GM19397 (cell line): ENCODE results near the gene SLC5A2.
"Not testable (repeated sequence)": the region's sequence is repeated elsewhere in the genome, so short reads cannot be mapped to it uniquely, and the experiment has no call there.

Experiments
- ATAC-seq: cut with Tn5 transposase; IDR thresholded peaks from one replicate; pipeline ENCODE4 v1.9.1; 2021; ENCODE audit warnings: mild to moderate bottlenecking, moderate library complexity; ENCODE audit not compliant: unreplicated experiment

The SLC5A2 gene

DNA sequence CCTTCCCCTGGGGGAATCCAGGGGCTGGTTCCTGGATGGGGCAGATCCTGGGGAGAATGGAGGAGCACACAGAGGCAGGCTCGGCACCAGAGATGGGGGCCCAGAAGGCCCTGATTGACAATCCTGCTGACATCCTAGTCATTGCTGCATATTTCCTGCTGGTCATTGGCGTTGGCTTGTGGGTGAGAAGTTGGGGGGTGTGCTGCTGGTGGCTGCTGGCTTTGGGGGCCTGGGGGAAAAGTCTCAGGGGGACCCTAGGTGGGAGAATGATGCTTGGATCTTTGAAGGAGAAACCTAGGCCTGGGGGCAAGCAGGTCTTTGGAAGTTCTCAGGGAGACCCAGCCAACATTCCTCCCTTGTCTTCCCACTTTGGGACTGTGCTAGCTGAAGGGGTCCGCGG, at the start of gene SLC5A2:
TSS of gene SLC5A2 (plus strand) at position 43 of the 400 bp plus-strand sequence. CDS start at position 57, 14 bp downstream.
- ATAC-seq, result no peak

DNA sequence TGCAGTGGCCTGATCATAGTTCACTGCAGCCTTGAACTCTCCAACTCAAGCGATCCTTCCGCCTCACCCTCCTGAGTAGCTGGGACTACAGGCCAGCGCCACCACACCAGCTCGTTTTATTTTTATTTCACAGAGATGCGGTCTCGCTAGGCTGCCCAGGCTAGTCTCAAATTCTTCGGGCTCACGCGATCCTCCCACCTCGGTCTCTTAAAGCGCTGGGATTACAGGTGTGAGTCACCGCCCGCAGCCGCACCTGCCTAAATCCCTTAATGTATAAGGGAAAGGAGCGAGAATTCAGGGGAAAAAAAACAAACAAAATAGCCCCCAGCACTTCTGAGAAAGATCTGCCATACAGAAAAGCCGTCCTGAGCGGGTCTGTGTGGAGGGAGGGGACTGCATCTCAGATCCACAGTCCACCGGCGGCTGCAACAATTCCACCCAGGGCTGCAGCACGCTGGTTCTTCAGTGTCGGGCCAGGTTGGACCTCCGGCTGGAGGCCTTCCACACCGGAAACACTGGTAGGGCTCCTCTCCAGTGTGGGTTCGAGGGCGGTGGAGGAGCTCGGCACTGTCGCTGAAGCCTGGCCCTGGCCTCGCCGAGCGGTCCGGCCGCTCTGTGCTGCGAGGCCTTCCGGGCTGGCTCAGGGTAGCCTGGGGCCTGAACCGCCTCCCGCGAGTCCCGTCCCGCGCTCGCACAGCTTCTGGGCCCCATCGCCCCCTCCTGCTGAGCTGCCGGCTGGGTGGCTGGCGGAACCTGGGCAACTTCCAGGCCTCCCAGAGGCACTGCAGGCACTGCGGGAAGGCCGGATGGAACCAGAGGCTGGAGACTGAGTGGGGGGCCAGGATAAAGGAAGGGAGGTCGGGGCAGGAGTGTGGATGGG, 47.3 kb upstream of the SLC5A2 start:
- no peak for ATAC-seq

DNA sequence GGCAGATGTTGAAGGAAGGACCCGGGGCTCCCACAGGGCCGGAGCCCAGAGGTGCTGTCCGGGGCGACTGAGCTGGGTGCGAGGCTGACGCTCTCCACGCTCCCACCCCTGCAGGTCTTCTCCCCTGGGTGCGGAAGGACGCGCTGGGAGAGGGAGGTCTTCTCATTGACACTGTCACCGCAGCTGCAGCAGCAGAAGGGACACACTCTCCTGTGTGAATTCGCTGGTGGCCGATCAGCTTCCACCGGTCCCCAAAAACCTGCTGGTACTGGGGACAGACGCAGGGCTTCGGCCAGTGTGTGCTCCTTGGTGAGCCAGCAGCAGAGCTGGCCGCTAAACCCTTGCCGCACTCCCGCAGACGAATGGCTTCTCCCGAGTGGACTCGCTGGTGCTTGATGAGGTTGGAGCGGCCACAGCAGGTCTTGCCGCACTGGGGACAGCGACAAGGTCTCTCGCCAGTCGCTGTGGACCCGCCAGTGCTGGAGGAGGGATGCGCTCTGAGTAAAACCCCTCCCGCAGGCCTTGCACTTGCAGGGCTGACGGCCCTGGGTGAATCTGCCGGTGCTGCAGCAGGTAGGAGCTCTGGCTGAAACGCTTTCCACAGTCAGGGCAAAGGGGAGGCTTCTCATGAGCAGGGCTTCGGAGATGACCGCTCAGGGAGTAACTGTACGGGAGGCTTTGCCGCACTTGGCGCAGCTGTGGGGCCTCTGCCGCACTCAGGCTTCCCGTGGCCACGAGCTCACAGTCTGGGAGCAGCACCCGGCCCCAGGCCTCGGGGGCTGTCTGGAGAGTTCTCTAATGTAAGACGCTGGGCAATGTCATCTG, 46.5 kb upstream of the SLC5A2 start:
- ATAC-seq, result no peak

DNA sequence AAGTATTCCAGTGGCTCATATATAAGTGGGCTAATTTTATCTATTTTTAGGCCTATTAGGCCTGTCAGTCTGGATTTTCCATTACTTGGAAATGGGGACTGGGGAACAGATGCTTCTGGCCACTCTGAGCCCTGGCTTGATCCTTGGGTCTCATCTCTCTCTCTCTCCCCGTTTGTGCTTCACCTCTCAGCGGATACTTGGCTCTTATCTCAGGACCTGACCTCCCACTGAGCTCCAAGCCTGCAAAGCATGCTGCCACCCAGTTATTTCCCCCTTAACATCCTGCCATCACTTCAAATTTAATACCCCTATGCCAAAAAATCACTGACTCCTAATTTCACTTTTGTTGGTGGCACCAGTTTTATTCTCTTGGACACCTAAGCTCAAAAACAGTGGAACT, 44.5 kb upstream of the SLC5A2 start:
- no peak for ATAC-seq

DNA sequence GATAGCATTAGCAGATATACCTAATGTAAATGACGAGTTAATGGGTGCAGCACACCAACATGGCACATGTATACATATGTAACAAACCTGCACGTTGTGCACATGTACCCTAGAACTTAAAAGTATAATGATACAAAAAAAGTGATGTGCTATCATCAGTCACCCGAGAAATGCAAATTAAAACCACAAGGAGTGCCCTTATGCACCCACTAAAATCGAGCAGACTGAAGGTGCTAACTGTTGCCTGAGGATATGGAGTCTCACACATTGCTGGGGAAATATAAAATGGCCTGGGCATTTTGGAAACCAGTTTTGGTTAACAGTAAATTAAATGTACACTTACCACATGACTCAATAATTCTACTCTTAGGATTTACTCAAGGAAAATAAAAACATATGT, 43.9 kb upstream of the SLC5A2 start:
- not testable (repeated sequence) for ATAC-seq

DNA sequence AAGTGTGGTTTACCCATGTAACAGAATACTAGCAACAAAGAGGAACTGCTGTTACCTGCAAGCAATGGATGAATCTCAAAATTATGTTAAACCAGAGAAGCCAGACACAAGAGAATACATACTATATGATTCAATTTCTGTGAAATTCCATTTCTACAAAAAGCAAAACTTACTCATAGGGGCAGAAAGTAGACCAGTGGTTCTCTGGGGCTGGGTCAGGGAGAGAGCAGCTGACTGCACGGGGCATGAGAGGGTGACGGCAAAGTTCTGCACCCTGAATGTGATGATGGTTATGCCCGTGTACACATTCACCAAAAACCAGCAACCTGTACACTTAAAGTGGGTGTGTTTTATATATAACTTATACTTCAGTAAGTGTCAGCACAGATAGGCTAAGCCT, 43.4 kb upstream of the SLC5A2 start:
- no peak for ATAC-seq

DNA sequence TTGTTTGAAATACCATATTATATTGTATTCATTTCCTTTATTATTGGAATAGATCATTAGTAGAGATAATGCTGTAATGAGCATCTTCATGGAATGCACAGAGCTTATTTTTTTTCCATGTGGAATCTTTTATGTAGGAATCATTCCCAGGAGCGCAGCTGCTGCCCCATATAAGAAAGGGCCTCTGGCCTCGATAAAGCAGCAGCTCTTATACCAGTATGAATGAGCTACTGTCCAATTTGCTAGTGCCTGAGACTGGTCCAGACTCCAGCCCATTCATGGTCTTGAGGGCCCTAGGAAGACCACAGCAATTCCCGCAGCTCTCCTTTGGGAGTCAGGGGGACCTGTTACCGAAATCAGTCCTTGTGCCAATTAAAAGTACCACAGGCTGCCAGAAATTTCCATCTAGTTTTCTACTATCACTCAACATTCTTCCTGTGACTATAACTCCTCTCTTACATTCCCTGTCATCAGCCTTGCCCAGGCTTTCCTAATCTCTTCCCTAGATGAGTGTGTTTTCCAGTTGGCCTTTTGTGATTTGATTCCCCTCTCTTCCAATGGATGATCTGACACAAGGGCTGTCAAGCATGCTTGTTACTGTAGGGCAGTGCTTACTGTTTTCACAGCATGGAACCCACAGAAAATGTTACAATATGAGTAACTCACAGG, 42.3 kb upstream of the SLC5A2 start:
- ATAC-seq, result no peak

DNA sequence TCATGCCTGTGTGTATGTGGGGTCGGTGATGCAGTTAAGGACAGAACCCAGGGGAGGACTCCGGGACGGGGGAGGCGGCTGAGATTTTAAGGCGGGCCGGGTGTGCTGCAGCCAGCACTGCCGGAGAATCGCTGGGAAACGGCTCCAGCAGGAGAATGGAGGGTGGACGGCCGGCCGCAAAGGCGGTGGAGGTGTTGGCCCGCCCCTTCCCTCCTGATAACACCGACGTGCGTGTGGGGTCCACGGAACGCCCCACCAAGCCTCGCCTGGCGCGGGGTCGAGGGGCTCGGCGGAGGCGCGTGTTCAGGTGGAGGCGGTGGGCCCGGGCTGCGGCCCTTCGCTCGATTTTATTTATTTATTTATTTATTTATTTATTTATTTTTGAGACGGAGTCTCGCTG, 41.0 kb upstream of the SLC5A2 start:
- ATAC-seq, result no peak

DNA sequence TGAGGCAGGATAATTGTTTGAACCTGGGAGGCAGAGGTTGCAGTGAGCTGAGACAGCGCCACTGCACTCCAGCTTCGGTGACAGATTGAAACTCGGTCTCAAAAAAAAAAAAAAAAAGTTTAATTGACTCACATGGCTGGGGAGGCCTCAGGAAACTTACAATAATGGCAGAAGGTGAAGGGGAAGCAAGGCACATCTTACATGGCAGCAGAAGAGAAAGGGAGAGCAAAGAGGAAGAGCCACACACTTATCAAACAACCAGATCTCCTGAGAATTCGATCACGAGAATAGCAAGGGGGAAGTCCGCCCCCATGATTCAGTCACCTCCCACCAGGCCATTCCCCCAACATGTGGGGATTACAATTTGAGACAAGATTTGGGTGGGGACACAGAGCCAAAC, 37.0 kb upstream of the SLC5A2 start:
- not testable (repeated sequence) for ATAC-seq

DNA sequence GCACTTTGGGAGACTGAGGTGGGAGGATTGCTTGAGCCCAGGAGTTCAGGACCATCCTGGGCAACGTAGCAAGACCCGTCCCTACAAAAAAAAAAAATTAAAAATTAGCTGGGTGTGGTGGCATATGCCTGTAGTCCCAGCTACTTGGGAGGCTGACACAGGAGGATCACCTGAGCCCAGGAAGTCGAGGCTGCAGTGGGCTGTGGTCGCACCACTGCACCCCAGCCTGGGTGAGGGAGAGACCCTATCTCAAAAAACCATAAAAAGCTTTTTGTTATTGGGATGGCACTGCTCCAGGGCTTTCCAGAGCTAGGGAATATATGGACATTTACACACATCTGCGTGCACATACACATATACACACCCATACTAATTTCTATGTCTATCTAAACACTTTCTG, 31.7 kb upstream of the SLC5A2 start:
- ATAC-seq, result no peak

DNA sequence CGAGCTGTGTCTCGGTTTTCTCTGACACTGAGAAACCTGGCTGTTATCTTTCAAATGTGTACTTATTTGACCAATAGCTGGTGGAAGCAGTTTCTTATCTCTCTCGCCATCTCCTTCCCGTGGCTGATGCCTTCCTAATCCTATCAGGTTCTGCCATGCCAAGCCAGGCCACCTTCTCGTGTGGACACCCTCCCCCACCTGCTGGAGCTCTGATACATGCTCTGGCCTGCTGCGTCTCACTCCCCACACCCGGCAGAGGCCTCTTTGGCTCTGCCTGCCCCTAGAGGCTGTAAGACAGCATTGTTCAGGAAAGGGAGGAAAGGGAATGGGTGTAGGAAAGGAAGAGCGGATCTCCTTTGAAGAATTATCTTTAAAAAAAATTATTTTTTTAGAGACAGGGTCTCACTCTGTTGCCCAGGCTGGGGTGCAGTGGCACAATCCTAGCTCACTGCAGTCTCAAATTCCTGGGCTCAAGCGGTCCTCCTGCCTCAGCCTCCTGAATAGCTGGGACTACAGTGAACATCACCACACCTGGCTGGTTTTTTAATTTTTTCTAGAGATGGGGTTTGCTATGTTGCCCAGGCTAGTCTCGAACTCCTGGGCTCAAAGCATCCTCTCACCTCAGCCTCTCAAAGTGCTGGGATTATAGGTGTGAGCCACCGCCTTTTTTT, 31.1 kb upstream of the SLC5A2 start:
- ATAC-seq, result no peak

DNA sequence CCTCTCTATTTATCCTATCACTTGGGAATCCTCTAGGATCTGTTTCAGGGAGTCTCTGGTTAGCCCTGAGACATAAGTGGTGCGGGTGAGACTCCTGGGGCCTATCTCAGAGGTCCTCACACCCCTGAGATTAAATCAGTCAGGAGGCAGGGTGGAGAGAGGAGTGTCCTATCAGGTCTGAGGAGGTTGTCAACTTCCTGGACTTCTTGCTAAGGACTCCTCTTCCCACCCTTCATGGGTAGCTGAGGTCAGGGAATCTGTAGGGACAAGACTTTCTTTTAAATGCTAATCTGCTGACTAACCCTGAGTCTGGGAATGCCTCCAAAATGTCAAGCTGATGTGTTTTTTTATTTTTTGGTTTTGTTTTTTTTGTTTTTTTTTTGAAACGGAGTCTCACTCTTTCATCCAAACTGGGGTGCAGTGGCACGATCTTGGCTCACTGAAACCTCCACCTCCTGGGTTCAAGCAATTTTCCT, 30.3 kb upstream of the SLC5A2 start:
- ATAC-seq, result no peak

DNA sequence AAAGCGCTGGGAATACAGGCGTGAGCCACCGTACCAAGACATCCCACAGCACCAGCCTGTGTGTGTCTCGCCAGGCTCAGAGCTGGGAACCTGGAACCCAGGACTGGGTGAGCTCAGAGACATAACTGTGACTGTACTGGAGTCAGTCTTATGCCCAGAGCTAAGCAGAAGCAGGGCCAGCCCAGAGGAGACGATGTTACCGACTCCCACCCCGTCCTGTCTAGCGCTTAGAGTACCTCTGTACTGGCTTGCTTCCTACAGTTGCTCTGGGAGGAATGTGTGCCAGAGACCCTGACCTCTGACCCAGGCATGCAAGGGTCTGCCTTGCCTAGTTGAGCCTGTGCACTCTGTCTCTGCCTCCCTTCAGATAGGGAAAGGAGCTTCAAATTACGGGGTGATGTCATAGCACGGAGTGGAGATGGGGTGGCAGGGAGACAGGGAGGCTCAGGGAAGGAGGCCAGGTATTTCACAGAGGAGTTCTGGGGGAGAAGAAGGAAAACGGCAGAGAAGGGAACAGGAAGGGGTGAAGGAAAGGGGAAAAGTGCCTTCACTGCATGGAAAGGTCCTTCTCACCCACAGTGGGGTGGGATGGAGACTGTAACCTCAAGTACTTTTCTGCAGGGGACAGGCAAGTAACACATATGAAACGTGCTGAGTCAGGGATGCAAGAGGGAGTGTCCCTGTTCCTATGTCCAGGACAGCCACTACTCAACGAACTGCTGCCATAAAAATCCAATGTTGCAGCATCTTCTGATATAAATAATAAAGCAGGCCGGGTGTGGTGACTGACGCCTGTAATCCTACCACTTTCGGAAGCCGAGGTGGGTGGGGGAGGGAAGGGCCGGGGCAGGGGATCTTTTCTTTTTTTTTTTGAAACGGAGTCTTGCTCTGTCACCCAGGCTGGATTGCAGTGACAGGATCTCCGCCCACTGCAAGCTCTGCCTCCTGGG, 29.4 kb upstream of the SLC5A2 start:
- no peak for ATAC-seq

DNA sequence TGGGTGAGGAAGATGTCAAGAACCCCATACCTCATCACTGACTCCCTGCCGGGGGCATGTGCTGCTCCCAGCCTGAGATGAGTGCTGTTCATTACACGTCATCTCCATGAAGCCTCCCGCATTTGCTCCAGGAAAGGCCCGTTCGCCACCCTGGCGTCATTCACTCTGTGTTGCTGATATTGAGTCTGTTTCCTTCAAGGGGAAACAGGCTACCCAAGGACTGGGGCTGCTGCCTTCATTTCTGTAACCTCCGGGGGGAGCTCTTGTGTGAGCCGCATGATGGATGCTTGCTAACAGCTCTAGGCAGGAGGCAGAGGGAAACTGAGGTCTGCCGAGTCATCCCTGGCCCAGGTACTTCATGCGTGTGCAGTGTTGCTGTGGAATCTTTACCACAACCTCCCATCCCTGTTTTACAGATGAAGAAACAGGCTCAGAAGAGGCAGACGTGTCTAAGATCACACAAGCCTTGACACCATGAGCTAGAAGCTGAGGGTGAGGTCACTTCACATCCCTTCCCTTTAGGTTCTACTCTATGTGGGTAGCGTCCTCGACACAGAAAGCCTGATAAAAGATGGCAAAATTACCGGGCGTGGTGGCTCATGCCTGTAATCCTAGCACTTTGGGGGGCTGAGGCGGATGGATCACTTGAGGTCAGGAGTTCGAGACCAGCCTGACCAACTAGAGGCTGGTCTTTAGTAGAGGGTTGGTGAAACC, 27.2 kb upstream of the SLC5A2 start:
- no peak for ATAC-seq

DNA sequence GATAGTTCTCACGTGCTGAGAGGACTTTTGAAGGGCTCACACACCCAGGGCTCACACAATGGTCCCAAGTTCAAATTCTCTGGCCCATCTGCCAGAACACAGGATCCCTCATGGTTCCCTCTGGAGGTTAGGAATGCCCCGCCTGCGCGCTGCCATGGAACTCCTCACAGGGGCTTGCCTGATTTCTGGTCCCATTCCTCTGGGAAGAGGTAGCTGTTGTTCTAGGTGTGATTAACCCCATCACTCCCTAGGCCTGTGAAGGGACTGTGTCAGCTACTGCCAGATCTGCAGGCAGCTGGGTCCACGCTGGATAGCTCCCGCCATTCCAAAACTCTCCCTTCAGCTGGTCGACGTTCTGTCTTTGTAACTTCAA, 25.9 kb upstream of the SLC5A2 start:
- no peak for ATAC-seq

DNA sequence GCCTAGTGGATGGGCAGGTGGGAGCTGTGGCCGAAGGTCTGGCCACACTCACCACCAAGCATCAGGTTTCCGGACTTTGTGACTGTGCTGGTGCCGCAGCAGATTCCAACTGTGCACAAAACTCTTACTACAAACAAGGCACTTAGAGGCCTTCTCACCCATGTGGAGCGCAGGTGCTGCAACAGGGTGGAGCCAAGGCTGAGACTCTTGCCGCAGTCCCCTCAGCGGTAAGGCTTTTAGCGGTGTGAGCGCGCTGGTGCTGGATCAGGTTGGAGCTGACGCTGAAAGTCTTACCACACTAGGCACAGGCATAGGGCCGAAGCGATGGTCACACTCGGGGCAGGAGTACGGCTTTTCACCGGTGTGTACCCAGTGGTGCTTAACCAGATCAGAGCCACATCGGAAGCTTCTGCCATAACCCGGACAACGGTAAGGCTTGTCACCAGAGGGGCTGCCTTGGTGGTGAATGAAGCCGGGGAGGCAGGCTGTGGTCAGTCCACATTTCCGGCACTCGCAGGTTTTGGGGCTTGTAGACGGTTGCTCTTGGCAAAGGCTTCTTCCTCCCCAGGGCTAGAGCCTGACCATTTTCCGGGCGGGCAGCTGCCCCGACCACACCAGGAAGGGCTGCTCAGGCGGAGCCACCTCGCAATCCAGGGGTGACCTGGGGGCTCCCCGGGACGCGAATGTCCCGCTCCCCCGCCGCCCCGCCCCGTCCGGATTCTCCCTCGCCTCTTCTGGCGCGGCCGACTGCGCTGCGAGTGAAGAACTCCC, 24.7 kb upstream of the SLC5A2 start:
- ATAC-seq, result peak; percentile 10

DNA sequence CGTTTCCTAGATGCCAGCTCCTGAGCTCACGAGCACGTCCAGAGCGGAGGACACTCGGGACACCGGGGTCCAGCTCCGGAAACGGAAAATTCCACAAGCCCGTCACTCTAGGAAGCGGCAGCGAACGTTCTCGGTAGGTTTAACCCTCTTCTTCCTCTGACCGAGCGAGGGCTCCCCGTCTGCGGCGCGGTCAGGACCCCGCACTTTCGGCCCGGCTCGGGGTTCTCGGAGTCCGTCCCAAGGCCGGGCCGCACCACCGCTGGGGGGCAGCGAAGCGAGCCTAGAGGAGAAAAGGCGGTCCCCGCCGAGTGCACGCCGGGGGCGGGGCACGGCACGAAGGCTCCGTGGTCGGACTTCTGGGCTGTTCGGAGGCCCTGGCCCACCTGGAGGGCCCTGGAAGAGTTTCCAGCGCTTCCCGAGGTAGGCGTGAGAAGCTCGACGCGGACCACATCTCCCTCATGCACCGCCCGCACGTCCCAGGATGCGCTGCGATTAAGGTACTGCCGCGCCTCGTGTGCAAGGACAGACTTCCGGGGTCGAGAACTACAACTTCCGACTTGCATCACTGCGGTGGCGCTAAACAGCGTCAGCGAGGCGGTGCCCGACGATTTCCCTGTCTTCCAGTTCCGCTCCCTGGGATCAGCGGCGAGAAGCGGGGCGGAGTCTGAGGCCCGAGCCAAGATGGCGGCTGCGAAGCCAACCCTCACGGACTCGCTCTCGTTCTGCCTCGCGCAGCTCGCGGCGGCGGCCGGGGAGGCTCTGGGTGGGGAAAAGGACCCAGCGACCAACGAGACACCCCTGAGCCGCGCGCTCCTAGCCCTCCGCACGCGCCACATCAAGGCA, 23.9 kb upstream of the SLC5A2 start, which contains the start of gene ARMC5:
TSS of gene ARMC5 (plus strand) at position 658 of the 843 bp plus-strand sequence. CDS start at position 682, 24 bp downstream.
- ATAC-seq, result peak; percentile 75
